ENCODE data around the gene MYPOP. TPM values are rescaled to one million over a fixed set of nuclear protein-coding genes. Genes with fewer than 3 reads are reported as not detected.

MYPOP gene
- polyA plus RNA-seq, 1 donor, result 8.9 TPM

DNA sequence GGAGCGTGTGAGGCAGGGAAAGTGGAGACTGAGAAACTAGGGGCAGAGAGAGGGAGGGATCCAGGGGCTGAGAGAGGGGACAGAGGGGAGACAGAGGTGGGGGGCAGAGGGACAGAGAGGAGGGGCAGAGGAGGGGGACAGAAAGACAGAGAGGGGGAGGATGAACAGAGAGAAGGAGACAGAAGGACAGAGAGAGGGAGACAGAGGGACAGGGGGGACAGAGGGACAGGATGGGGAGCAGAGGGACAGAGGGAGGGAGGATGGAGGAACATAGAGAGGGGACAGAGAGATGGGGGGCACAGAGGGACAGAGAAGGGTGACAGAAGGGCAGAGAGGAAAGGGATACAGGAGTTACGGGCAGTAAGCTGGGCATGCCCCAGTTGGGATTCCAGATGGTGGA, 26.8 kb upstream of the MYPOP start:
- Histone ChIP-seq H3K27ac (ENCODE audit: low read length) (no peak overlapping the region), H3K9me3 (ENCODE audit: control insufficient read depth, low read depth, low read length) (no peaks in the 10 kb centered on the region), H3K4me1 (ENCODE audit: control insufficient read depth, insufficient read depth, low read length) (no peaks in the 10 kb centered on the region), H3K4me3 (ENCODE audit: low read length) (no peak overlapping the region), H3K36me3 (ENCODE audit: control insufficient read depth, insufficient read depth, low read length) (no peaks in the 10 kb centered on the region), H3K27me3 (ENCODE audit: control insufficient read depth, insufficient read depth, low read length) (peaks cover 13% of the 10 kb centered on the region)
- 80% methylated on average over 1 of the region's 2 CpGs for WGBS (ENCODE audit: insufficient coverage, low lambda C conversion rate)
- DNase-seq, result no peak

DNA sequence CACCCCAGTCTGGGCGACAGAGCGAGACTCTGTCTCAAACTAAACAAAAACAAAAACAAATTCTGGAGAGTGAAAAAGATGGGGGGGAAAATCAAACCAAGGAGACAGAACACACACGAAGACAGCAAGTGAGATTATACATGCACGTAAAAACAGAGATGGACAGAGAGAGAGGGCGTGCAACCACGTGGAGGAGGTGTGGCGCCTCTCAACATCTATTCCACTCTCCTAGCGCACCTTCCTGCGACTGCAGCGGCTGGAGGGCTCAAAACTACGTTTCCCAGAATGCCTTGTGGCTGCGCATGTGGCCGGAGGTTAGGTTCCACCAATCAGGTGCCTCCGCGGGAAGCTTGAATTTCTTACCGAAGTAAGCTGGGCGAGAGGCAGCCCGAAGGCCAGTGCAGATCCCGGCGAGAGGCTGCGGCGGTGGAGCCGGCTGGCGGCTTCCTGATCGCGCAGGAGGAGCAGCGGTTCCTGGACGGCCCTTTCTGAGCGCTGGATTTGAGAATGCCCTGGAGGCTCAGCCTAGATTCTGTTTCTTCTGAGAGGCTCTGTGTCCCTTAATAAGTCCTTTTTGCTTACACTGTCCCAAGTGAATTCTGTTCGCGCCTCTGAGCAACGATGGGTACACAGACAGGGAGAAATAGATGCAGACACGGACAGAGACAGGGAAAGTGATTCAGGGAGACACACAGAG, 25.3 kb upstream of the MYPOP start:
- 33% methylated on average over 4 of the region's 33 CpGs for WGBS (ENCODE audit: insufficient coverage, low lambda C conversion rate)
- no peaks in the 10 kb centered on the region for H3K9me3 ChIP-seq (ENCODE audit: control insufficient read depth, low read depth, low read length)
- no peaks in the 10 kb centered on the region for H3K4me1 ChIP-seq (ENCODE audit: control insufficient read depth, insufficient read depth, low read length)
- no peak overlapping the region for H3K27ac ChIP-seq (ENCODE audit: low read length)
- no peaks in the 10 kb centered on the region for H3K36me3 ChIP-seq (ENCODE audit: control insufficient read depth, insufficient read depth, low read length)
- H3K4me3 ChIP-seq (ENCODE audit: low read length), result no peak overlapping the region
- H3K27me3 ChIP-seq (ENCODE audit: control insufficient read depth, insufficient read depth, low read length), result peaks cover 8% of the 10 kb centered on the region
- peak; percentile 86 to 92 for DNase-seq

DNA sequence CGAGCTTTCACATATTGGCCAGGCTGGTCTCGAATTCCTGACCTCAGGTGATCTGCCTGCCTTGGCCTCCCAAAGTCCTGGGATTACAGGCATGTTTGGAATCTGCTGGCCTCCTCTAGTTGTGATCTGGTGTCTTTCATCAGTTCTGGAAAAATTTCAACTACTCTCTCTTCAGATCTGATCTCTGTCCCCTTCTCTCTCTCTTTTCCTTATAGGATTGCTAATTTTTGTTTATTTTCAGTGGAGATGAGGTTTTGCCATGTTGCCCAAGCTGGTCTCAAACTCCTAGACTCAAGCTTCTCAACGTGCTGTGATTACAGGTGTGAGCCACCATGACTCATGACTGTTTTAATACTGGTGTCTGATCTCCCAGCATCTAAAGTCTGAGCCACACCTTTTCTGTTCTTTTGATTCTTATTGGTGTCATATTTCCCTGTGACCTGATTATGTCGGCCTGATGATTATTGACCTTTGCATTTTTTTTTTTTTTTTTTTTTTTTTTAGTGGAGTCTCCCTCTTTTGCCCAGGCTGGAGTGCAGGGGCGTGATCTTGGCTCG, 22.6 kb upstream of the MYPOP start:
- H3K36me3 ChIP-seq (ENCODE audit: control insufficient read depth, insufficient read depth, low read length), result no peaks in the 10 kb centered on the region
- no peak for DNase-seq
- no peak overlapping the region for H3K27ac ChIP-seq (ENCODE audit: low read length)
- no CpG with 5 or more reads among the region's 6 CpGs for WGBS (ENCODE audit: insufficient coverage, low lambda C conversion rate)
- H3K4me3 ChIP-seq (ENCODE audit: low read length), result no peak overlapping the region
- H3K27me3 ChIP-seq (ENCODE audit: control insufficient read depth, insufficient read depth, low read length), result peaks cover 6% of the 10 kb centered on the region
- H3K4me1 ChIP-seq (ENCODE audit: control insufficient read depth, insufficient read depth, low read length), result no peaks in the 10 kb centered on the region
- no peaks in the 10 kb centered on the region for H3K9me3 ChIP-seq (ENCODE audit: control insufficient read depth, low read depth, low read length)

DNA sequence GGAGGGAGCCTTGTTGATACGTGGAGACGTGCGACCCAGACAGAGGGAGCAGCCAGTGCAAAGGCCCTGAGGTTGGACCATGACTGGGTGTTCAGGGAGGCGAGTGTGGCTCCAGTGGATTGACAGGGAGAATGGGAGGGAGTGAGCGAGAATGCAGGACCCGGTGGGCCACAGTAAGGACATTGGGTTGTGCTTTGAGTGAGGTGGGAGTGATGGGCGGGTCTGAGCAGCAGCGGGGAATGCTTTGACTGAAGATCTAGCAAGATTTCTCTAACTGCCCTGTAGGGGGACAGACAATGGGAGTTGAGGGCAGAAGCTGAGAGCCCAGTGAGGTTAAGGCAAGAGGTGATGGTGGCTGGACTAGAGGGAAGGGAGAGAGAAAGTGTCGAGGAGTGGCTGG, 19.9 kb upstream of the MYPOP start:
- no peaks in the 10 kb centered on the region for H3K36me3 ChIP-seq (ENCODE audit: control insufficient read depth, insufficient read depth, low read length)
- no CpG with 5 or more reads among the region's 9 CpGs for WGBS (ENCODE audit: insufficient coverage, low lambda C conversion rate)
- H3K9me3 ChIP-seq (ENCODE audit: control insufficient read depth, low read depth, low read length), result no peaks in the 10 kb centered on the region
- H3K4me1 ChIP-seq (ENCODE audit: control insufficient read depth, insufficient read depth, low read length), result no peaks in the 10 kb centered on the region
- H3K4me3 ChIP-seq (ENCODE audit: low read length), result no peak overlapping the region
- DNase-seq, result no peak
- H3K27ac ChIP-seq (ENCODE audit: low read length), result no peak overlapping the region
- peaks cover 4% of the 10 kb centered on the region for H3K27me3 ChIP-seq (ENCODE audit: control insufficient read depth, insufficient read depth, low read length)

DNA sequence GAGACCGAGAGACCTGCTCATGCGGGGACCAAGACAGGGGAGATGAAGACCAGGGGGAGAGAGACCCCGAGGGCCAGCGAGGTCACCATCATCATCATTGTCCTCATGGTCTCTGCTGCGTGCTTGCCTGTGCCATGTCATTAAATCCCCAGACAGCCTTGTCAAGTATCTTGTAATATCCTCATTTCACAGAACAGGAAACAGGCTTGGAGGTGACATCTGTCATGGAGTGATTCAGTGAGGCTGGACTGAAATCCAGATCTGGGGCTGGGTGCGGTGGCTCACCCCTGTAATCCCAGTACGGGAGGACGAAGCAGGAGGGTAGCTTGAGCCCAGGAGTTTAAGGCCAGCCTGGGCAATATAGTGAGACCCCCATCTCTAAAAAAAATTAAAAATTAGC, 18.0 kb upstream of the MYPOP start:
- 100% methylated on average over 1 of the region's 8 CpGs for WGBS (ENCODE audit: insufficient coverage, low lambda C conversion rate)
- H3K27ac ChIP-seq (ENCODE audit: low read length), result no peak overlapping the region
- DNase-seq, result no peak

DNA sequence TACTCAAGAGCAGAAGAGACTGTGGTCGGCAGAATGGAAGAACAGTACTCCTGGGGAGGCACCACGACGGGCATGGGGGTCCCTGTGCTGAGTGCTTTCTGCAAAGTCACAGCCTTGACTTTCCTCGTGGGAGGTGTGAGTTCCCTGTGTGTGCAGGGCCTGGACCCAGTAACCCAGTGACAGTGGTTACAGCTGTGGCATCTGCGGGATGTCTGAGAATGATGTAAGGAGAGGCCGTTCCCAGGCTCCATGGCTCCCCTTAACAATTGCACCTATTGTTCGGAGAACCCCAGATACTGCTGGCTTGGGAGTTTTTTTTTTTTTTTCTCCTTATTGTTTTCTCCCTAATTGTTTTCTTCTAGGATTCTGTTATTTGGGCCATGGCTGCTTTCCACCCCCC, 17.3 kb upstream of the MYPOP start:
- Histone ChIP-seq H3K9me3 (ENCODE audit: control insufficient read depth, low read depth, low read length) (no peaks in the 10 kb centered on the region), H3K4me3 (ENCODE audit: low read length) (no peak overlapping the region), H3K27me3 (ENCODE audit: control insufficient read depth, insufficient read depth, low read length) (peaks cover 7% of the 10 kb centered on the region), H3K4me1 (ENCODE audit: control insufficient read depth, insufficient read depth, low read length) (no peaks in the 10 kb centered on the region), H3K36me3 (ENCODE audit: control insufficient read depth, insufficient read depth, low read length) (no peaks in the 10 kb centered on the region), H3K27ac (ENCODE audit: low read length) (no peak overlapping the region)
- WGBS (ENCODE audit: insufficient coverage, low lambda C conversion rate), result no CpG with 5 or more reads among the region's 7 CpGs
- no peak for DNase-seq

More for the DNA sequence above, 18.0 kb upstream of the MYPOP start:
- no peak overlapping the region for H3K4me3 ChIP-seq (ENCODE audit: low read length)
- no peaks in the 10 kb centered on the region for H3K4me1 ChIP-seq (ENCODE audit: control insufficient read depth, insufficient read depth, low read length)
- peaks cover 4% of the 10 kb centered on the region for H3K27me3 ChIP-seq (ENCODE audit: control insufficient read depth, insufficient read depth, low read length)
- no peaks in the 10 kb centered on the region for H3K9me3 ChIP-seq (ENCODE audit: control insufficient read depth, low read depth, low read length)
- H3K36me3 ChIP-seq (ENCODE audit: control insufficient read depth, insufficient read depth, low read length), result no peaks in the 10 kb centered on the region

DNA sequence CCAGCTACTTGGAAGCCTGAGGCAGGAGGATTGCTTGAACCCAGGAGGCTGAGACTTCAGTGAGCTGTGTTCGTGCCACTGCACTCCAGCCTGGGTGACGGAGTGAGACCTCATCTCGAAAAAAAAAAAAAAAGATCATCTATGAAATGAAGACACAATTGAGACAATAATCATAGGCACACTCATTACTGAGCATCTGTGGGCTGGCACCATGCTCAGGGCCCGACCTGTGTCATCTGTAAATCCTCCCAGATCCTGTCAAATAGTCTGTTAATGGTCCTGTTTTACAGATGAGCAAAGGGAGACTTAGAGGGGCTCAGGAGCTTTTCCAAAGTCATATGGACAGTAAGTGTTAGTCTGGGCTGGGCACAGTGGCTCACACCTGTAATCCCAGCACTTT, 16.3 kb upstream of the MYPOP start:
- no peak overlapping the region for H3K27ac ChIP-seq (ENCODE audit: low read length)
- no CpG with 5 or more reads among the region's 4 CpGs for WGBS (ENCODE audit: insufficient coverage, low lambda C conversion rate)
- no peak overlapping the region for H3K4me3 ChIP-seq (ENCODE audit: low read length)
- no peaks in the 10 kb centered on the region for H3K4me1 ChIP-seq (ENCODE audit: control insufficient read depth, insufficient read depth, low read length)
- peaks cover 4% of the 10 kb centered on the region for H3K9me3 ChIP-seq (ENCODE audit: control insufficient read depth, low read depth, low read length)
- DNase-seq, result no peak
- no peaks in the 10 kb centered on the region for H3K36me3 ChIP-seq (ENCODE audit: control insufficient read depth, insufficient read depth, low read length)
- H3K27me3 ChIP-seq (ENCODE audit: control insufficient read depth, insufficient read depth, low read length), result peaks cover 10% of the 10 kb centered on the region

DNA sequence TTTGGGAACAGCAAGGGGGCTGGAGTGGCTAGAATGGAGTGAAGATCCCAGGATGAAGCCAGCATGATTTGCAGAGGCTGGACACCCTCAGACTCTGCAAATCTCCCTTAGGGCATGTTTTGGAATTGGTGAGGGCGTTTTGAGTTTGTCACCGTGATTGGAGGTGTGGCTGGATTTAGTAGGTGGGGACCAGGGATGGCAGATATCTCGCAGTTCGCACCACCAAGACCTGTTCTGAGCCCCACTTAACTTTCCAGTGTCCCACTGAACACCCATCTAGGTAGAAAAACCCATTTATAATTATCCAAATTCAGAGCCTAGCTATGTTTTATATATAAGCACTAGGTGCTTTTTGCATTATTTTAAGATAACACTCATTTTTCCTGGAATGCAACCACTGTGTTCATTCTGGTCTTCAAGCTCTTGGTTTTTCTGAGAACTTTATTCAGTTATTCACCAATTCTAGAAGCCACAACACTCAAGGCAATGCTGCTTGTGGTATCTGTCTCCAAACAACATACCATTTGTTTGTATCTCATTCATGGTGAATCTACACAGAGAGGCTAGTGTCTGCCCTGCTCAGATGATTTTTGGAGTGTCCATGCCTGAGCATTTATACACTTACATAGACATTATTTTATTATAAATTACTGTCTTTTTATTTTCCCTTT, 15.1 kb upstream of the MYPOP start:
- no peak overlapping the region for H3K4me3 ChIP-seq (ENCODE audit: low read length)
- peaks cover 4% of the 10 kb centered on the region for H3K9me3 ChIP-seq (ENCODE audit: control insufficient read depth, low read depth, low read length)
- no peak overlapping the region for H3K27ac ChIP-seq (ENCODE audit: low read length)
- no peaks in the 10 kb centered on the region for H3K4me1 ChIP-seq (ENCODE audit: control insufficient read depth, insufficient read depth, low read length)
- no peak for DNase-seq
- WGBS (ENCODE audit: insufficient coverage, low lambda C conversion rate), result no CpG with 5 or more reads among the region's 4 CpGs
- H3K36me3 ChIP-seq (ENCODE audit: control insufficient read depth, insufficient read depth, low read length), result no peaks in the 10 kb centered on the region
- peaks cover 14% of the 10 kb centered on the region for H3K27me3 ChIP-seq (ENCODE audit: control insufficient read depth, insufficient read depth, low read length)

DNA sequence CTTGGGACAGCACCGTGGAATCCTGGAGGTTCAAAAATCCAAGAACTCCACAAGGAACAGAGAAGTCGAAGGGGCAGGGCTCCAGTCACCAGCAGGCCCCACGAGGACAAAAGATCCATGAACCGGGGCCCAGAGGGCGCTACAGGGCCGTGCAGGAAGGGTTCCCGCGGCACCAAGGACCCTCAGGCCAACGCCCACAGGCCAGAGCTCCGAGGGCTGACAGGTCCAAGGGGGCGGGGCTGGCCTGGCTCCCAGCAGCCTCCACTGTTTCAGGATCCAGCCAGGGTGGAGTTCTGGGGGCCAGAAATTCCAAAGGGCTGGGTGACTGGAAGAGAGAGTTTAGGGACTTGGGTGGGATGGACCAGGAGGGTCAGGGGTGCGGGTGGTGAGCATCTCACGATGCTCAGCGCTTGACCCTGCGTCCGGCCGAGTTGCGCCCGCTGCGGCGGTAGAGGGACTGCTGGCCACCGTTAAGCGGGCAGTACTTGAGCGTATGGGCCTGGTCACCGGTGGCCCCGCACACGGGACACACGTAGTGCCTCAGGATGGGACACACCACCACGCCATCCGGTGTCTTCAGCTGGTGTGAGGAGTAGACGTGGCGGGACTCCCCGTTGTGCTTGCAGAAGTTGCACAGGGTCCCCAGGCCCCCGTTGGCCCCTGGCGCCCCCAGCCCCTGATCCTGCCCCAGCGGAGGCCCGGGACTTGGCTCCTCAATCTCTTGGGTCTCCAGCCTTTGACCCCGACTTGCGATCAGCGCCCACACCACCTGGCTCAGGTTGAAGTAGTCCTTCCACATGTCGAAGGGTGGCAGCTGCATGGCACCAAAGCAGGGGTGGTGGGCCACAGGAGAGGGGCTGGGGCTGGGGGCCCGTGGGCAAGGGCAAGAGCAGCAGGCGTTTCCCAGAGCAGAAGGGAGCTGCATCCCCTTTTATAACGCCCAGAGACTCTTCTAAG, 11.7 kb upstream of the MYPOP start, which contains the start of gene NANOS2:
TSS of gene NANOS2 (minus strand) at position 905 of the 957 bp plus-strand sequence. CDS start at position 820, 85 bp downstream.
- no CpG with 5 or more reads among the region's 44 CpGs for WGBS (ENCODE audit: insufficient coverage, low lambda C conversion rate)
- H3K27me3 ChIP-seq (ENCODE audit: control insufficient read depth, insufficient read depth, low read length), result peaks cover 10% of the 10 kb centered on the region

DNA sequence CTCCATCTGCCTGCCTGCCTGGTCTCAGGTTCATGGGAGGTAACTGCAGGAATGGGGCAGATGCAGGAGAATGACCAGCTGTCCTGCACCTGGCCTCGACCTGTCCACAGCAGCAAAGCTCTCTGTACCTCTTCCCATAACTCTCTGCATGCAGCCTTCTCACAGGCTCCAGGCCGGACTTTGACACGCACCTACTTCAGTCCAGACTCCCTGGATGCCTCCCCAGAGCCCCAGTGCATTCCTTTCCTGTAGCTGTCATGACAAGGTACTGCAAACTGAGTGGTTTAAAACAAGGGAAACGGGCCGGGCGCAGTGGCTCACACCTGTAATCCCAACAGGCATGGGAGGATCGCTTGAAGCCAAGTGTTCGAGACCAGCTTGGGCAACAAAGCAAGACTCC, 8.9 kb upstream of the MYPOP start:
- Histone ChIP-seq H3K9me3 (ENCODE audit: control insufficient read depth, low read depth, low read length) (peaks cover 4% of the 10 kb centered on the region), H3K27me3 (ENCODE audit: control insufficient read depth, insufficient read depth, low read length) (peaks cover 10% of the 10 kb centered on the region), H3K4me1 (ENCODE audit: control insufficient read depth, insufficient read depth, low read length) (peaks cover 2% of the 10 kb centered on the region), H3K36me3 (ENCODE audit: control insufficient read depth, insufficient read depth, low read length) (no peaks in the 10 kb centered on the region), H3K27ac (ENCODE audit: low read length) (no peak overlapping the region), H3K4me3 (ENCODE audit: low read length) (no peak overlapping the region)
- no CpG with 5 or more reads among the region's 8 CpGs for WGBS (ENCODE audit: insufficient coverage, low lambda C conversion rate)
- peak; percentile 56 to 71 for DNase-seq

More for the DNA sequence above, 11.7 kb upstream of the MYPOP start, which contains the start of gene NANOS2:
- Histone ChIP-seq H3K4me3 (ENCODE audit: low read length) (no peak within 1 kb of the TSS), H3K9me3 (ENCODE audit: control insufficient read depth, low read depth, low read length) (peaks cover 4% of the 10 kb centered on the region), H3K4me1 (ENCODE audit: control insufficient read depth, insufficient read depth, low read length) (peaks cover 2% of the 10 kb centered on the region), H3K27ac (ENCODE audit: low read length) (no peak within 1 kb of the TSS), H3K36me3 (ENCODE audit: control insufficient read depth, insufficient read depth, low read length) (no peaks in the 10 kb centered on the region)
- no peak for DNase-seq
